Loucy (cell line): Measurements from ENCODE around the gene ZNRD2.

Experiments used
- H2AFZ ChIP-seq: fragments of 200-600 bp; sonication (generic); 2 replicates; pipeline ENCODE4 v1.6.0; 2016; ENCODE audit warnings: antibody characterized with exemption, mild to moderate bottlenecking, low read length, moderate library complexity
- H3F3A ChIP-seq: fragments of 200-600 bp; 2 replicates; pipeline ENCODE4 v1.6.0; 2016; ENCODE audit warnings: antibody characterized with exemption, low read depth, mild to moderate bottlenecking
- H3K27me3 ChIP-seq: fragments of 200-600 bp; sonication (generic); 2 replicates; pipeline ENCODE4 v1.6.1; 2014; ENCODE audit warnings: low read length, mild to moderate bottlenecking; ENCODE audit not compliant: insufficient read depth, poor library complexity, severe bottlenecking
- H3K36me3 ChIP-seq: fragments of 200-600 bp; sonication (generic); 2 replicates; pipeline ENCODE4 v1.6.1; 2016; ENCODE audit warnings: low read length; ENCODE audit not compliant: insufficient read depth
- H3K4me1 ChIP-seq: fragments of 200-600 bp; sonication (generic); 2 replicates; pipeline ENCODE4 v1.5.1; 2014; ENCODE audit warnings: low read length, mild to moderate bottlenecking; ENCODE audit not compliant: insufficient read depth, poor library complexity, severe bottlenecking
- H3K4me2 ChIP-seq: fragments of 200-600 bp; sonication (generic); 2 replicates; pipeline ENCODE4 v1.6.0; 2014; ENCODE audit warnings: antibody characterized with exemption, low read length, low read depth, mild to moderate bottlenecking; ENCODE audit not compliant: poor library complexity, severe bottlenecking
- H3K4me3 ChIP-seq: fragments of 200-600 bp; sonication (generic); 2 replicates; pipeline ENCODE4 v1.5.1; 2014; ENCODE audit warnings: low read length, mild to moderate bottlenecking, mixed read lengths; ENCODE audit not compliant: poor library complexity, severe bottlenecking
- H3K79me2 ChIP-seq: fragments of 200-600 bp; sonication (generic); 2 replicates; pipeline ENCODE4 v1.6.1; 2014; ENCODE audit warnings: low read length; ENCODE audit not compliant: insufficient read depth
- H3K9ac ChIP-seq: fragments of 200-600 bp; sonication (generic); 2 replicates; pipeline ENCODE4 v1.6.0; 2014; ENCODE audit warnings: mild to moderate bottlenecking, low read depth, low read length, moderate library complexity; ENCODE audit not compliant: poor library complexity, severe bottlenecking
- H3K9me2 ChIP-seq: fragments of 200-600 bp; sonication (generic); replicated peaks from 2 replicates; pipeline ENCODE4 v1.6.1; 2016; ENCODE audit warnings: low read depth, low read length, mixed read lengths
- H3K9me3 ChIP-seq: fragments of 200-600 bp; sonication (generic); 2 replicates; pipeline ENCODE4 v1.6.1; 2014; ENCODE audit warnings: mild to moderate bottlenecking, antibody characterized with exemption, low read length, low read depth; ENCODE audit not compliant: insufficient read depth
- H4K20me1 ChIP-seq: fragments of 200-600 bp; sonication (generic); 2 replicates; pipeline ENCODE4 v1.6.0; 2014; ENCODE audit warnings: antibody characterized with exemption, low read length, mild to moderate bottlenecking; ENCODE audit not compliant: insufficient read depth, poor library complexity, severe bottlenecking
- EZH2phosphoT487 ChIP-seq: fragments of 200-600 bp; IDR thresholded peaks from 2 replicates; pipeline ENCODE4 v1.6.1; 2018; ENCODE audit warnings: antibody characterized with exemption, mild to moderate bottlenecking, moderate library complexity, borderline replicate concordance
- TF ChIP-seq, protein P1 (sequence below): fragments of 200-600 bp; sonication (generic); conservative IDR thresholded peaks from 2 replicates; pipeline ENCODE4 v1.5.1; 2014; ENCODE audit warnings: mild to moderate bottlenecking, antibody characterized with exemption, low read length

ZNRD2 gene

DNA sequence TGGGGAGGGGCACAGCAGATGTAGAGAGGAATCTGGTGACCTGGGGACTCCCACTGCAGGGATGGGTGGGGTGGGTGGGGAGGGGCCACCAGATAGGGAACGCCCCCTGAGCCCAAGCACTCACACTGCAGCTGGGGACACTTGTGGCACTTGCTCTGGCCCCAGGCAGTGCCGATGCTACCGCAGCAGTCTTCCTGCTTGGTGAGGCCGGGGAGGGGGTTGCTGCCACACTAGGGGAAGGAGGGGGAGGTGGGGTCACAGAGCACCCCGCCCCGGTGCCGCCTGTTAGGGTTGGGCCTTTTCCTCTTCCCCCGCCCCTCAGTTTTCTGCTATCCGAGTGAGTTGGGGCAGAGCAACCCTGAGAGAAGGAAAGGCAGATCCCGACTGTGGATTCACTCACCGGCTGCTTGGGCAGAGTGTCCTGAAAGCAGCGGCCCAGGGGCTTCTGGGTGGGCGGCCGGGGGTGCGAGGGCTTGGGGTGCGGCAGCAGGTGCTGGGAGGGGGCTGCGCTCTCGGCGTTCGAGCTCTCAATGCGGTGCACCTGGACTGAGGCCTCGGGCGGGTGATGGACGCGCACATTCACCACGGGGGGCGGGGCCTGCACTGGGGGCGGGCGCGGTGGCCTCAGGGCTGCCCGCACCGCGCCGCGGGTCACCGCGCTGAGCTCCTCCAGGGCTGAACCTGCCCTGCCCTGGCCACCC is 16.8 kb upstream of the ZNRD2 start:
- TF ChIP-seq, protein P1, sequence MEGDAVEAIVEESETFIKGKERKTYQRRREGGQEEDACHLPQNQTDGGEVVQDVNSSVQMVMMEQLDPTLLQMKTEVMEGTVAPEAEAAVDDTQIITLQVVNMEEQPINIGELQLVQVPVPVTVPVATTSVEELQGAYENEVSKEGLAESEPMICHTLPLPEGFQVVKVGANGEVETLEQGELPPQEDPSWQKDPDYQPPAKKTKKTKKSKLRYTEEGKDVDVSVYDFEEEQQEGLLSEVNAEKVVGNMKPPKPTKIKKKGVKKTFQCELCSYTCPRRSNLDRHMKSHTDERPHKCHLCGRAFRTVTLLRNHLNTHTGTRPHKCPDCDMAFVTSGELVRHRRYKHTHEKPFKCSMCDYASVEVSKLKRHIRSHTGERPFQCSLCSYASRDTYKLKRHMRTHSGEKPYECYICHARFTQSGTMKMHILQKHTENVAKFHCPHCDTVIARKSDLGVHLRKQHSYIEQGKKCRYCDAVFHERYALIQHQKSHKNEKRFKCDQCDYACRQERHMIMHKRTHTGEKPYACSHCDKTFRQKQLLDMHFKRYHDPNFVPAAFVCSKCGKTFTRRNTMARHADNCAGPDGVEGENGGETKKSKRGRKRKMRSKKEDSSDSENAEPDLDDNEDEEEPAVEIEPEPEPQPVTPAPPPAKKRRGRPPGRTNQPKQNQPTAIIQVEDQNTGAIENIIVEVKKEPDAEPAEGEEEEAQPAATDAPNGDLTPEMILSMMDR = no peak
- TF ChIP-seq EZH2phosphoT487 = no peak
- H4K20me1 ChIP-seq = no peaks in the 10 kb centered on the region
- H3K4me3 ChIP-seq = peak overlapping the region; percentile 51
- H3F3A ChIP-seq = no peaks in the 10 kb centered on the region
- no peaks in the 10 kb centered on the region for H3K9me3 ChIP-seq
- peak overlapping the region; percentile 49; the same call in 1 of the 2 replicates for H2AFZ ChIP-seq
- H3K9ac ChIP-seq = peak overlapping the region; percentile 66
- peak overlapping the region; percentile 60 for H3K4me2 ChIP-seq
- no peaks in the 10 kb centered on the region for H3K27me3 ChIP-seq
- peaks cover 41% of the 10 kb centered on the region for H3K4me1 ChIP-seq
- no peaks in the 10 kb centered on the region for H3K9me2 ChIP-seq
- H3K36me3 ChIP-seq = no peaks in the 10 kb centered on the region
- no peaks in the 10 kb centered on the region for H3K79me2 ChIP-seq

DNA sequence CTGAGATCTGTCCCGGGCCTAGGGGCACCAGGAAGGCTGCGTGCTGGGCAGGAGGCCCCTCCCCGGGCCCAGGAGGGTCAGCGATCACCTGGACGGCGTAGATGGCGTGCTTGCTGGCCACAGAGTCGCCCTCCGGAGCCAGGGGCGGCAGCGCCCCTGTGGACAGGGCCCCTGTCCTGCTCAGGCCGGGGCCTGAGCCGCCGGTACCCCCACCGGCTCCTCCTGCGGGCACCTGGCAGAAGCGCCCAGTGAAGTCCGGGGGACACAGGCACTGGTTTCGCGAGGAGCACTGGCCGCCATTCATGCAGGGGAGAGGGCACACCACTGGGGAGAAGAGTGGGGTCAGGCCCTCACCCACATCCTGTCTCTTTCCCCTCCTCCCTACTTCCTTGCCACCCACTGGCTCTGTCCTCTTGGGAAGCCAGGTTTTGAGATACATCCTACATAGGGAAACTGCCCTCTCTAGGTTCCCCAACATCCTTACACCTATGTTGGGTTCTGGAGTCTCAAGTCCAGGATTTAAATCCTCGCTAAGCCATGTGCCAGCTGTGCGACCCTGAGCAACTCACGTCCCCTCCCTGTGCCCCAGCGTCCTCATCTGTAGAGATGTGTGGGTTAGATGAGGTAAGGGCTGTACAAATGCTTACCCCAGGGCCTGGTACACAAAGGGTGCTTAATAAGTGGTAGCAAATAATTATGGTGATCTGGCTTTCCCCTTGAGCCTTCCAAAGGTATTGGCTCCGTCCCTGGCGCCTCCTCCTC is 16.0 kb upstream of the ZNRD2 start:
- H3K9ac ChIP-seq = peak overlapping the region; percentile 66
- H3K79me2 ChIP-seq = no peaks in the 10 kb centered on the region
- H3K4me3 ChIP-seq = peak overlapping the region; percentile 51
- no peaks in the 10 kb centered on the region for H4K20me1 ChIP-seq
- no peaks in the 10 kb centered on the region for H3K9me2 ChIP-seq
- TF ChIP-seq EZH2phosphoT487 = no peak
- TF ChIP-seq, protein P1 = no peak
- H3K9me3 ChIP-seq = no peaks in the 10 kb centered on the region
- H3F3A ChIP-seq = no peaks in the 10 kb centered on the region
- no peaks in the 10 kb centered on the region for H3K27me3 ChIP-seq
- no peaks in the 10 kb centered on the region for H3K36me3 ChIP-seq
- peak overlapping the region; percentile 60 for H3K4me2 ChIP-seq
- peaks cover 41% of the 10 kb centered on the region for H3K4me1 ChIP-seq
- no peak overlapping the region for H2AFZ ChIP-seq

DNA sequence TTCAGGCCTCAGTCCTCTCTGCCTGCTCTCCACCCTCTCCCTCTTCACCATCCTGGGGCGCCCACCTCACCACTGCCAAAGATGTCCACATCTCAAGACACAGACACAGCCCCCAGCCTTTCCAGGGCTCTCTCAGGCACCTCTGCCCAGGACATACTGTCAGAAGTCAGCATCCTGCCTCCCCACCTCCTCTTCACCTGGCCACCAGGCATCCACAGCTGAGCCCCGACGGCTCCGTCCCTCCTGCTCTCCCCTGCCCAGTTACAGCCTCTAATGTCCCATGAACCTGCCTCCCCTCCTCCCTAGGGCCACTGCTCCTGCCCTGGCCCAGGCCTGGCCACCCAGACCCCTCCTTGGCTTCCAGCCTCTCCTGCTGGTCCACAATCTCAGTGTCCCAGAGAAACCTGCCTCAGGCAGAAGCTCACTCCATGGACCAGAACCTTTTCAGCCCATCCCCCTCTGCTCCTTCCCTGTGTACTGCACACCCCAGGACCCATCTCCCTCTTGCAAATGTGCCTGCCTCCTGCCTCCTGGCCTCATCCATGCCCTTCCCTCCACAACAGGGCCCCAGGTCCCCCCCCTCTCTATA is 15.3 kb upstream of the ZNRD2 start:
- Histone ChIP-seq H3K9me3 (no peaks in the 10 kb centered on the region), H4K20me1 (no peaks in the 10 kb centered on the region), H3F3A (no peaks in the 10 kb centered on the region), H3K9ac (no peak overlapping the region), H3K4me1 (peaks cover 41% of the 10 kb centered on the region), H2AFZ (no peak overlapping the region), H3K79me2 (no peaks in the 10 kb centered on the region), H3K9me2 (no peaks in the 10 kb centered on the region), H3K4me2 (peak overlapping the region; percentile 60), H3K4me3 (no peak overlapping the region), H3K27me3 (no peaks in the 10 kb centered on the region), H3K36me3 (no peaks in the 10 kb centered on the region)
- TF ChIP-seq, protein P1 = no peak
- no peak for TF ChIP-seq EZH2phosphoT487
